ENCODE measurements around the gene OR2AT4.

GRCh38 chr11:75055511-75055910, 41.2 kb downstream of the OR2AT4 start:
- TF ChIP-seq CTCF (IDR thresholded peaks at IDR 0.05) (no peak), POLR2A (IDR thresholded peaks at IDR 0.05) (no peak)

Measured in body of pancreas (tissue), 4 donors.